Fibroblast of lung (primary cell): Measurements from ENCODE around the gene WNT3A. TPM values are rescaled to one million over a fixed set of nuclear protein-coding genes. Genes with fewer than 3 reads are reported as not detected.

Experiments
- DNase-seq, 2 donors: peaks; one replicate each; pipeline versions ENCODE4 v3.0.0 to v3.0.0-alpha.2; 2010; ENCODE audit warnings: low read depth in 2 of 2
- H2AFZ ChIP-seq: 2 replicates; pipeline ENCODE4 v1.5.1; 2012; ENCODE audit warnings: low read length, control low read depth, inconsistent platforms
- H3K27ac ChIP-seq: 2 replicates; pipeline ENCODE4 v1.5.1; 2011; ENCODE audit warnings: low read length, control low read depth; ENCODE audit not compliant: insufficient read depth
- H3K27me3 ChIP-seq: 2 replicates; pipeline ENCODE4 v1.5.1; 2011; ENCODE audit warnings: mild to moderate bottlenecking, low read length; ENCODE audit not compliant: control insufficient read depth, insufficient read depth
- H3K36me3 ChIP-seq: 2 replicates; pipeline ENCODE4 v1.5.1; 2011; ENCODE audit warnings: low read length; ENCODE audit not compliant: control insufficient read depth, insufficient read depth
- H3K4me1 ChIP-seq: 2 replicates; pipeline ENCODE4 v1.5.1; 2011; ENCODE audit warnings: low read length; ENCODE audit not compliant: control insufficient read depth, insufficient read depth; ENCODE audit errors: extremely low read depth
- H3K4me2 ChIP-seq: 2 replicates; pipeline ENCODE4 v1.5.1; 2011; ENCODE audit warnings: low read length, control low read depth; ENCODE audit not compliant: insufficient read depth; ENCODE audit errors: extremely low read depth
- H3K4me3 ChIP-seq, 4 experiments: fragments of 200-600 bp in 1 of 4; sonication (generic) in 1 of 4; replicated peaks in 1 of 4; 2 replicates each; pipeline ENCODE4 v1.5.1; 2011 to 2016; ENCODE audit warnings: low read length in 4 of 4, low read depth in 3 of 4, mild to moderate bottlenecking in 3 of 4, control low read depth in 2 of 4, inconsistent platforms in 1 of 4, mixed read lengths in 1 of 4; ENCODE audit not compliant: insufficient read depth in 1 of 4; ENCODE audit errors: control extremely low read depth in 1 of 4
- H3K79me2 ChIP-seq: 2 replicates; pipeline ENCODE4 v1.5.1; 2012; ENCODE audit warnings: mild to moderate bottlenecking, low read length, inconsistent platforms; ENCODE audit not compliant: control insufficient read depth, insufficient read depth
- H3K9ac ChIP-seq: 2 replicates; pipeline ENCODE4 v1.5.1; 2011; ENCODE audit warnings: mild to moderate bottlenecking, low read length, control low read depth; ENCODE audit not compliant: insufficient read depth
- H3K9me3 ChIP-seq: 2 replicates; pipeline ENCODE4 v1.5.1; 2012; ENCODE audit warnings: low read depth, low read length; ENCODE audit not compliant: control insufficient read depth, insufficient read depth
- H4K20me1 ChIP-seq: 2 replicates; pipeline ENCODE4 v1.5.1; 2011; ENCODE audit warnings: low read length; ENCODE audit not compliant: control insufficient read depth, insufficient read depth; ENCODE audit errors: extremely low read depth
- EZH2 ChIP-seq: IDR thresholded peaks from 2 replicates; pipeline ENCODE4 v1.5.1; 2012; ENCODE audit warnings: low read length, control low read depth, mild to moderate bottlenecking; ENCODE audit errors: missing control alignments
- polyA plus RNA-seq, 2 donors: library from polyadenylated mRNA; depleted of rRNA in 1 of 2; stranded (reverse) in 1 of 2; unstranded in 1 of 2; fragments of >200 nt; gene quantifications; 2 replicates each; pipeline ENCODE4 v1.2.1, GENCODE V29; 2011 to 2012; ENCODE audit warnings: missing spikeins in 1 of 2
- total RNA-seq: library from RNA; depleted of rRNA; stranded (reverse); fragments of >200 nt; gene quantifications from 2 replicates; pipeline ENCODE4 v1.2.1, GENCODE V29; 2014
- TF ChIP-seq, protein P1 (sequence below), 2 donors: IDR thresholded peaks in 1 of 2; conservative IDR thresholded peaks in 1 of 2; 1 replicate in 1 of 2; 2 replicates in 1 of 2; pipeline ENCODE4 v1.5.1; 2011 to 2012; ENCODE audit warnings: low read length in 2 of 2, control low read depth in 1 of 2, inconsistent platforms in 1 of 2, low read depth in 1 of 2, mild to moderate bottlenecking in 1 of 2

WNT3A gene
- total and polyA plus RNA-seq, 2 donors (not counting 1 experiment from before 2014, with no cell fraction given): not detected

DNA sequence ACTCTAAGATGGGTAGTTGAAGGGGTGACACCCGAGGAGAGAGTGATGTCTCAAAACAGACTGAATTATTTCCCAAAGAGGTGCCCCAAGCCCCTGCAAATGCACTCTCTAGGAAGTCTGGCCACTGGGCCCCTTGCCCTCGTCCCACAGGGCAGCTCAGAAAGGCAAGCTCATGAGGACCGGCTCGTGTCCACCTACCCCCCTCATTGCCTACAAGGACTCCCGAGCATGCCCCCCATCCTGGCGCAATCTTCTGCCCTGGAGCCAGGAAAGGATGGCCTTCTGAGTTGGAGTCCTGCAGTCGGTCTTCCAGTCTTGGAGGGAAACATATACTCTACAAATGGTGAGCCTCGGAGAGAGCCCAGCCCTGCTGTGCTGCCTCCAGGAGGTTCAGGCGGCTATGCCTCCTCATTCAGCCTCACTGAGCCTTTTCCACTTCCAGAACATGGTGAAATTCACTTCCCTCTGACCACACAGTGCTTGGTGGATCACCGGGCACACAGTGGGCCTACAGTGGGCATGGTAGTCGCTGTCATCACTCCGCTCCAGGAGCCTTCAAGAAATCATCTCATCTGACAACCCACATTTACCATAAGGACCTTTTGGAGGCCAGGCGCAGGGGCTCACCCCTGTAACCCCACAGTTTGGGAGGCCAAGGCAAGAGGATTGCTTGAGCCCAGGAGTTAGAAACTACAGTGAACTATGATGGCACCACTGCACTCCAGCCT, 5.8 kb upstream of the WNT3A start:
- no peak for TF ChIP-seq EZH2
- TF ChIP-seq, protein P1, sequence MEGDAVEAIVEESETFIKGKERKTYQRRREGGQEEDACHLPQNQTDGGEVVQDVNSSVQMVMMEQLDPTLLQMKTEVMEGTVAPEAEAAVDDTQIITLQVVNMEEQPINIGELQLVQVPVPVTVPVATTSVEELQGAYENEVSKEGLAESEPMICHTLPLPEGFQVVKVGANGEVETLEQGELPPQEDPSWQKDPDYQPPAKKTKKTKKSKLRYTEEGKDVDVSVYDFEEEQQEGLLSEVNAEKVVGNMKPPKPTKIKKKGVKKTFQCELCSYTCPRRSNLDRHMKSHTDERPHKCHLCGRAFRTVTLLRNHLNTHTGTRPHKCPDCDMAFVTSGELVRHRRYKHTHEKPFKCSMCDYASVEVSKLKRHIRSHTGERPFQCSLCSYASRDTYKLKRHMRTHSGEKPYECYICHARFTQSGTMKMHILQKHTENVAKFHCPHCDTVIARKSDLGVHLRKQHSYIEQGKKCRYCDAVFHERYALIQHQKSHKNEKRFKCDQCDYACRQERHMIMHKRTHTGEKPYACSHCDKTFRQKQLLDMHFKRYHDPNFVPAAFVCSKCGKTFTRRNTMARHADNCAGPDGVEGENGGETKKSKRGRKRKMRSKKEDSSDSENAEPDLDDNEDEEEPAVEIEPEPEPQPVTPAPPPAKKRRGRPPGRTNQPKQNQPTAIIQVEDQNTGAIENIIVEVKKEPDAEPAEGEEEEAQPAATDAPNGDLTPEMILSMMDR (conservative IDR thresholded peaks at IDR 0.05 in 1 of 2, IDR thresholded peaks at IDR 0.05 in 1 of 2; ENCODE audit: low read depth in 1 of 2, low read length in 2 of 2): no peak

DNA sequence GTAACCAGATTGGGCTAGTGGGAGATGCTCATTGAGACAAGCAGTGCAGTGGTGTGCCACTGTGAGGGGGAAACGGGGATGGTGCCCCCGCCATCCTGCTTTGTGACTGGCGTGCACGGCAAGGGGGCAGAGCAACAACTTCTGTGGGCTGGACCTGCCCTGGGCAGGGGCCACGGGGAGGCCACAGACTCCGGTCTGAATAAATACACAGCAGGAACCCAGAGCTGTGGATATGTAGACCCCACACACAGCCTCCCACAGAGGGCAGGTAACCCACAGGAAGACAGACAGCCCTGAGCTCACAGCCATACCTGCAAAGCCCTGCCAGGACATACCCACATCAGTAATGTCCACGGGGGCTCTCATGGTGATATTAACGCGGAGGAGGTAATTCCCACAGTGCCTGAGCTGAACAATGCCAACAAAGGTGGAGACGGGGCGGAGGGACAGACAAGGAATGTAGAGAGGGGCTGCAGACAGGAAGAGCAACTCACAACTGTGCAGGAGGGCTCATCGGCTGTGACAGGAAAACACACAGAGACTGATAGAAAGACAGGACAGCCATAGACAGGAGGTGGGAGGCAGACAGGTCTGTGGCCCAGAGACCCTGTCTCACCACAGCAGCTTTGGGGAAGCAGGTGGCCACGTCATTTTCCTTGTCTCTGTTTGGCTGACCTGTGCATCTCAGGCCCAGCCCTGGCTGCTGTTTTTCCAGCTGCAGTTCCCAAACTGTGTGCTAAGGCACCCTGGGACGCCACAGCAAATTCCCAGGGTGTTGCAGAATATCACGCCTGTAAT, 4.9 kb upstream of the WNT3A start:
- no peaks in the 10 kb centered on the region for H3K36me3 ChIP-seq
- H3K4me2 ChIP-seq: no peak overlapping the region
- H4K20me1 ChIP-seq: no peaks in the 10 kb centered on the region
- H2AFZ ChIP-seq: no peak overlapping the region
- no peak overlapping the region for H3K4me3 ChIP-seq
- no peaks in the 10 kb centered on the region for H3K4me1 ChIP-seq
- peaks cover 20% of the 10 kb centered on the region for H3K27me3 ChIP-seq
- H3K9me3 ChIP-seq: no peaks in the 10 kb centered on the region
- no peaks in the 10 kb centered on the region for H3K79me2 ChIP-seq
- H3K9ac ChIP-seq: no peak overlapping the region
- DNase-seq: no peak
- no peak overlapping the region for H3K27ac ChIP-seq
- TF ChIP-seq EZH2: no peak
- TF ChIP-seq, protein P1 (conservative IDR thresholded peaks at IDR 0.05 in 1 of 2, IDR thresholded peaks at IDR 0.05 in 1 of 2; ENCODE audit: low read depth in 1 of 2, low read length in 2 of 2): no peak

More for the DNA sequence above, 5.8 kb upstream of the WNT3A start:
- no peak overlapping the region for H3K9ac ChIP-seq
- no peaks in the 10 kb centered on the region for H3K9me3 ChIP-seq
- no peaks in the 10 kb centered on the region for H3K36me3 ChIP-seq
- H4K20me1 ChIP-seq: no peaks in the 10 kb centered on the region
- no peak overlapping the region for H3K4me3 ChIP-seq
- no peak overlapping the region for H3K27ac ChIP-seq
- DNase-seq: no peak
- H3K4me1 ChIP-seq: no peaks in the 10 kb centered on the region
- no peak overlapping the region for H3K4me2 ChIP-seq
- H3K79me2 ChIP-seq: no peaks in the 10 kb centered on the region
- H3K27me3 ChIP-seq: peaks cover 18% of the 10 kb centered on the region
- no peak overlapping the region for H2AFZ ChIP-seq

DNA sequence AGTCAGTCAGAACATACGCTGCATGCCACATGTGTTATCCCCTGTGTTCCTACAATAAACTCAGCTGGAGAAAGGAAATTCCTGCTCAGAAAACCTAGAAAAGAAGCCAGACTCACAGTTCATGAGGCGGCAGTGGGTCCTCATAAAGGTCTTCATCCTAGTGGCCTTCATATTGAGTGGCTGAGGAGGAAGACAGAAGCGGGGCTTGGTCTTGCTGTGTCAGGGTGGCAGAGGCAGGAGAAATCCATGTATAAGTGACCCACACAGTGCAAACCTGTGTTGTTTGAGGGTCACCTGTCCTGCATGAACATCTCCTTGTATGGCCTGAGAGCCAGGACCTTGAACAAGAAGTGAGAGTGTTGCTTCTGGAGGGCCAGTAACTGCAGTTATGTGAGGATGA, 4.0 kb upstream of the WNT3A start:
- H3K4me3 ChIP-seq: no peak overlapping the region
- H3K27me3 ChIP-seq: peaks cover 29% of the 10 kb centered on the region
- no peak for TF ChIP-seq EZH2
- TF ChIP-seq, protein P1 (conservative IDR thresholded peaks at IDR 0.05 in 1 of 2, IDR thresholded peaks at IDR 0.05 in 1 of 2; ENCODE audit: low read depth in 1 of 2, low read length in 2 of 2): no peak
- H3K4me1 ChIP-seq: no peaks in the 10 kb centered on the region
- no peak overlapping the region for H3K27ac ChIP-seq
- no peak overlapping the region for H3K9ac ChIP-seq
- no peaks in the 10 kb centered on the region for H3K36me3 ChIP-seq
- DNase-seq: no peak
- H3K79me2 ChIP-seq: no peaks in the 10 kb centered on the region
- no peak overlapping the region for H3K4me2 ChIP-seq
- no peaks in the 10 kb centered on the region for H3K9me3 ChIP-seq
- no peak overlapping the region for H2AFZ ChIP-seq
- H4K20me1 ChIP-seq: no peaks in the 10 kb centered on the region
